Liver (tissue), 9 donors: ENCODE measurements around the gene VPS29. TPM values are rescaled to one million over a fixed set of nuclear protein-coding genes. Genes with fewer than 3 reads are reported as not detected.

Experiments
- DNase-seq: peaks from one replicate; pipeline ENCODE4 v3.0.0-alpha.2; 2017; ENCODE audit warnings: low spot score
- H3K27ac ChIP-seq, 2 donors: one replicate each; pipeline ENCODE4 v1.7.0; 2013; ENCODE audit warnings: inconsistent platforms in 2 of 2, low read length in 2 of 2, control low read depth in 1 of 2, low read depth in 1 of 2, mild to moderate bottlenecking in 1 of 2
- H3K27me3 ChIP-seq, 4 donors: one replicate each; pipeline versions ENCODE4 v1.6.1 to v1.7.0; 2013; ENCODE audit warnings: low read length in 3 of 4, inconsistent platforms in 1 of 4, mild to moderate bottlenecking in 1 of 4, moderate library complexity in 1 of 4; ENCODE audit not compliant: control insufficient read depth in 4 of 4, insufficient read depth in 4 of 4
- H3K36me3 ChIP-seq, 4 donors: one replicate each; pipeline versions ENCODE4 v1.6.1 to v1.7.0; 2013; ENCODE audit warnings: low read length in 3 of 4, mild to moderate bottlenecking in 3 of 4, low read depth in 1 of 4, moderate library complexity in 1 of 4; ENCODE audit not compliant: control insufficient read depth in 4 of 4, insufficient read depth in 3 of 4
- H3K4me1 ChIP-seq, 4 donors: one replicate each; pipeline versions ENCODE4 v1.6.1 to v1.7.0; 2013; ENCODE audit warnings: low read length in 3 of 4, mild to moderate bottlenecking in 3 of 4, moderate library complexity in 1 of 4; ENCODE audit not compliant: control insufficient read depth in 4 of 4, insufficient read depth in 4 of 4
- H3K4me3 ChIP-seq, 3 donors: one replicate each; pipeline versions ENCODE4 v1.6.1 to v1.7.0; 2013; ENCODE audit warnings: low read length in 3 of 3, control low read depth in 1 of 3, low read depth in 1 of 3, mild to moderate bottlenecking in 1 of 3
- H3K9ac ChIP-seq, 2 donors: one replicate each; pipeline ENCODE4 v1.7.0; 2013; ENCODE audit warnings: low read length in 2 of 2, mild to moderate bottlenecking in 2 of 2, moderate library complexity in 2 of 2, control low read depth in 1 of 2, low read depth in 1 of 2
- H3K9me3 ChIP-seq, 4 donors: one replicate each; pipeline versions ENCODE4 v1.6.1 to v1.7.0; 2013; ENCODE audit warnings: low read length in 3 of 4; ENCODE audit not compliant: control insufficient read depth in 4 of 4
- ATF3 ChIP-seq: IDR thresholded peaks from 2 replicates; pipeline ENCODE4 v1.6.1; 2016; ENCODE audit warnings: antibody characterized with exemption
- CTCF ChIP-seq: fragments of 150-350 bp; IDR thresholded peaks from 2 replicates; pipeline ENCODE4 v1.5.1; 2017; ENCODE audit warnings: improper control_type of control experiment, low read depth, low read length; ENCODE audit not compliant: missing input control
- EGR1 ChIP-seq, 2 donors: IDR thresholded peaks; 2 replicates each; pipeline ENCODE4 v1.6.1; 2016 to 2018; ENCODE audit warnings: antibody characterized with exemption in 2 of 2, low read depth in 2 of 2
- FOXA1 ChIP-seq: IDR thresholded peaks from 2 replicates; pipeline ENCODE4 v1.6.1; 2016; ENCODE audit warnings: antibody characterized with exemption
- FOXA2 ChIP-seq: IDR thresholded peaks from 2 replicates; pipeline ENCODE4 v1.6.1; 2016; ENCODE audit warnings: antibody characterized with exemption
- GABPA ChIP-seq, 2 donors: IDR thresholded peaks in 1 of 2; conservative IDR thresholded peaks in 1 of 2; 2 replicates each; pipeline ENCODE4 v1.6.1; 2016; ENCODE audit warnings: antibody characterized with exemption in 2 of 2, mild to moderate bottlenecking in 1 of 2, moderate library complexity in 1 of 2
- HNF4A ChIP-seq, 2 donors: conservative IDR thresholded peaks; 2 replicates each; pipeline ENCODE4 v1.6.1; 2016; ENCODE audit warnings: antibody characterized with exemption in 2 of 2, mild to moderate bottlenecking in 2 of 2
- HNF4G ChIP-seq: IDR thresholded peaks from 2 replicates; pipeline ENCODE4 v1.6.1; 2016; ENCODE audit warnings: antibody characterized with exemption
- JUND ChIP-seq, 2 donors: IDR thresholded peaks; 2 replicates each; pipeline ENCODE4 v1.6.1; 2016; ENCODE audit warnings: antibody characterized with exemption in 2 of 2
- MAX ChIP-seq: IDR thresholded peaks from 2 replicates; pipeline ENCODE4 v1.6.1; 2016; ENCODE audit warnings: antibody characterized with exemption
- RAD21 ChIP-seq, 2 donors: IDR thresholded peaks; 2 replicates each; pipeline ENCODE4 v1.6.1; 2016; ENCODE audit warnings: antibody characterized with exemption in 2 of 2, mild to moderate bottlenecking in 2 of 2
- REST ChIP-seq: IDR thresholded peaks from 2 replicates; pipeline ENCODE4 v1.6.1; 2016; ENCODE audit warnings: antibody characterized with exemption, mild to moderate bottlenecking
- RXRA ChIP-seq, 2 donors: IDR thresholded peaks; 2 replicates each; pipeline ENCODE4 v1.6.1; 2017 to 2018; ENCODE audit warnings: antibody characterized with exemption in 2 of 2, mild to moderate bottlenecking in 1 of 2
- SP1 ChIP-seq: IDR thresholded peaks from 2 replicates; pipeline ENCODE4 v1.6.1; 2018; ENCODE audit warnings: antibody characterized with exemption, mild to moderate bottlenecking
- TAF1 ChIP-seq: conservative IDR thresholded peaks from 2 replicates; pipeline ENCODE4 v1.6.1; 2016; ENCODE audit warnings: antibody characterized with exemption, mild to moderate bottlenecking
- YY1 ChIP-seq: IDR thresholded peaks from 2 replicates; pipeline ENCODE4 v1.6.1; 2016; ENCODE audit warnings: antibody characterized with exemption, mild to moderate bottlenecking
- ZBTB33 ChIP-seq: IDR thresholded peaks from 2 replicates; pipeline ENCODE4 v1.6.1; 2016; ENCODE audit warnings: antibody characterized with exemption
- WGBS: extraction: QIAGEN DNeasy Blood & Tissue Kit; methylation state at CpG from one replicate; pipeline ENCODE4 v1.1.7; 2013; 5-methylcytosine and 5-hydroxymethylcytosine counted together
- polyA plus RNA-seq, 2 donors: library from polyadenylated mRNA; stranded (reverse) in 1 of 2; unstranded in 1 of 2; fragments of 200-250 nt in 1 of 2; fragments of >200 nt in 1 of 2; fragmentation: Nextera tagmentation in 1 of 2; extraction: Ambion mirVana in 1 of 2; gene quantifications; one replicate each; pipeline versions ENCODE4 v1.2.1 to v1.2.3, GENCODE V29; 2013 to 2015
- total RNA-seq, 2 donors: library from RNA; depleted of rRNA; stranded (reverse); fragments of >200 nt; gene quantifications; one replicate each; pipeline ENCODE4 v1.2.3, GENCODE V29; 2014
- donor health status: healthy.
- donor health status: healthy.
- donor health status: healthy.
- donor health status: healthy.
- donor health status: healthy.

VPS29 gene
- total and polyA plus RNA-seq, 4 donors: 48.0 to 170 (median 67.8) TPM

- DNase-seq: no peak
- H3K4me3 ChIP-seq: no peak overlapping the region
- H3K36me3 ChIP-seq: peaks cover 0 to 7% (median 2%) of the 10 kb centered on the region in 4 donors
- H3K9ac ChIP-seq: peak overlapping the region in 1 of 2 donors; percentile 5
- no peaks in the 10 kb centered on the region for H3K27me3 ChIP-seq
- 77% methylated on average over 4 of the region's 4 CpGs for WGBS
- H3K9me3 ChIP-seq: no peaks in the 10 kb centered on the region
- peak overlapping the region; percentile 82 to 84 for H3K27ac ChIP-seq
- TF ChIP-seq JUND (IDR thresholded peaks at IDR 0.05): no peak
- TF ChIP-seq YY1: no peak
- TF ChIP-seq CTCF: no peak
- TF ChIP-seq ZBTB33: peak; percentile 39
- TF ChIP-seq MAX: peak; percentile 2
- peaks cover 6 to 21% (median 19%) of the 10 kb centered on the region in 4 donors for H3K4me1 ChIP-seq
These were observed 42.1 kb upstream of the VPS29 start for GRCh38 chr12:110543965-110544364.

- TF ChIP-seq REST: peak; percentile 60
- peak in 1 of 2 donors; percentile 32 for TF ChIP-seq GABPA (IDR thresholded peaks at IDR 0.05 in 1 of 2, conservative IDR thresholded peaks at IDR 0.05 in 1 of 2)
- peak; percentile 85 to 91 for TF ChIP-seq RXRA (IDR thresholded peaks at IDR 0.05)
- TF ChIP-seq ZBTB33: peak; percentile 92
- peak; percentile 83 for TF ChIP-seq YY1
- TF ChIP-seq SP1: peak; percentile 96
- peak; percentile 65 for TF ChIP-seq FOXA1
- TF ChIP-seq CTCF: no peak
- TF ChIP-seq HNF4G: no peak
- TF ChIP-seq TAF1: peak; percentile 9
- TF ChIP-seq EGR1 (IDR thresholded peaks at IDR 0.05; ENCODE audit: low read depth in 2 of 2): peak in 1 of 2 donors; percentile 77
- peak; percentile 47 to 61 for TF ChIP-seq RAD21 (IDR thresholded peaks at IDR 0.05)
- peak; percentile 73 to 83 for TF ChIP-seq HNF4A (conservative IDR thresholded peaks at IDR 0.05)
- peak; percentile 93 for TF ChIP-seq MAX
- peak; percentile 33 for TF ChIP-seq ATF3
- no peak for TF ChIP-seq FOXA2
- H3K36me3 ChIP-seq: peaks cover 0 to 7% (median 3%) of the 10 kb centered on the region in 4 donors
These were observed 41.5 kb upstream of the VPS29 start for GRCh38 chr12:110543252-110543959.

More at GRCh38 chr12:110543252-110543959, 41.5 kb upstream of the VPS29 start:
- Histone ChIP-seq H3K9ac (peak overlapping the region; percentile 45 to 47), H3K4me3 (no peak overlapping the region), H3K27me3 (no peaks in the 10 kb centered on the region), H3K9me3 (no peaks in the 10 kb centered on the region), H3K4me1 (peaks cover 6 to 25% (median 24%) of the 10 kb centered on the region in 4 donors), H3K27ac (peak overlapping the region; percentile 82 to 84)
- WGBS: 19% methylated on average over 7 of the region's 7 CpGs
- peak; percentile 50 for DNase-seq
